ENCODE results near the gene PIK3C2G. TPM values are rescaled to one million over a fixed set of nuclear protein-coding genes. Genes with fewer than 3 reads are reported as not detected.

The PIK3C2G gene
- polyA plus RNA-seq, 1 of the 3 experiments (the other 2 are of a cell fraction), result 0.02 TPM

DNA sequence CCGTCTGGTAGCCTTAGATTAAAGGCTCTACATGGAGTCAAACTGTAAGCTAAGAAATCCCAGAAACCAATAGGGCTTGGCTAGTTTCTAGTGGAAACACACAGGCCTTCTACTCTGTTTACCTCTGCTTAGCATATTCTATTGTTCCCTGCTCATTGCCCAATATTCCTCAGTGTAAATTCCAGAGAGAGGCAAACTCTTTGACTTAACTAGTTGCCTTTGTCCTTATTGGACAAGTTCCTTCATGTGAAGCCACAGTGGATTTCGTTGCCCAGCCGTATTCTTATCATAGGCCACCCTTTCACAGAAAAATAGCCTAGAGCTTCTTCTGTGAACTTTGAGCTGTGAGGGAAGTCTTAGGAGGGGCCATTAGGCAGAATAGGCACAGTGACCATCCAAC lies 290.4 kb downstream of the PIK3C2G start:
- H3K4me1 ChIP-seq (ENCODE audit: control insufficient read depth in 1 of 2, insufficient read depth in 2 of 2, low read depth in 1 of 2, low read length in 1 of 2), result no peaks in the 10 kb centered on the region; a peak in 1 of 4 replicates
- DNase-seq, result no peak
- H3K9me3 ChIP-seq, result no peaks in the 10 kb centered on the region
- H3K27ac ChIP-seq (ENCODE audit: low read depth in 2 of 2, low read length in 1 of 2), result no peak overlapping the region
- no peaks in the 10 kb centered on the region for H3K27me3 ChIP-seq (ENCODE audit: insufficient read depth)
- H3K4me3 ChIP-seq (ENCODE audit: low read depth in 2 of 2, low read length in 1 of 2), result no peak overlapping the region
- no peak overlapping the region for H2AFZ ChIP-seq (ENCODE audit: low read depth)
- no peaks in the 10 kb centered on the region for H3F3A ChIP-seq (replicated peaks; ENCODE audit: insufficient read depth)
- H3K9me2 ChIP-seq, result no peaks in the 10 kb centered on the region
- POLR2A ChIA-PET, result no interaction called here
- TF ChIP-seq RXRA (IDR thresholded peaks at IDR 0.05; ENCODE audit: borderline replicate concordance, low read depth) (no peak), FOXJ3 (CRISPR knock-in tag; IDR thresholded peaks at IDR 0.05) (no peak), GATA2 (CRISPR knock-in tag; IDR thresholded peaks at IDR 0.05) (no peak), RAD21 (IDR thresholded peaks at IDR 0.05; ENCODE audit: low read length) (no peak), TEAD4 (IDR thresholded peaks at IDR 0.05; ENCODE audit: borderline replicate concordance, insufficient read depth) (no peak), TCF12 (IDR thresholded peaks at IDR 0.05) (no peak), MXI1 (IDR thresholded peaks at IDR 0.05; ENCODE audit: low read depth, low read length) (no peak), SIN3A (IDR thresholded peaks at IDR 0.05; ENCODE audit: borderline replicate concordance, low read depth, low read length) (no peak), TAF1 (IDR thresholded peaks at IDR 0.05; ENCODE audit: borderline replicate concordance, low read depth, low read length) (no peak), JUND (IDR thresholded peaks at IDR 0.05) (no peak), FOSL2 (IDR thresholded peaks at IDR 0.05; ENCODE audit: borderline replicate concordance, low read depth) (no peak)
- TF ChIP-seq, protein P1, sequence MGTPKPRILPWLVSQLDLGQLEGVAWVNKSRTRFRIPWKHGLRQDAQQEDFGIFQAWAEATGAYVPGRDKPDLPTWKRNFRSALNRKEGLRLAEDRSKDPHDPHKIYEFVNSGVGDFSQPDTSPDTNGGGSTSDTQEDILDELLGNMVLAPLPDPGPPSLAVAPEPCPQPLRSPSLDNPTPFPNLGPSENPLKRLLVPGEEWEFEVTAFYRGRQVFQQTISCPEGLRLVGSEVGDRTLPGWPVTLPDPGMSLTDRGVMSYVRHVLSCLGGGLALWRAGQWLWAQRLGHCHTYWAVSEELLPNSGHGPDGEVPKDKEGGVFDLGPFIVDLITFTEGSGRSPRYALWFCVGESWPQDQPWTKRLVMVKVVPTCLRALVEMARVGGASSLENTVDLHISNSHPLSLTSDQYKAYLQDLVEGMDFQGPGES (IDR thresholded peaks at IDR 0.05; ENCODE audit: low read depth, low read length), result no peak
- TF ChIP-seq, protein P2, sequence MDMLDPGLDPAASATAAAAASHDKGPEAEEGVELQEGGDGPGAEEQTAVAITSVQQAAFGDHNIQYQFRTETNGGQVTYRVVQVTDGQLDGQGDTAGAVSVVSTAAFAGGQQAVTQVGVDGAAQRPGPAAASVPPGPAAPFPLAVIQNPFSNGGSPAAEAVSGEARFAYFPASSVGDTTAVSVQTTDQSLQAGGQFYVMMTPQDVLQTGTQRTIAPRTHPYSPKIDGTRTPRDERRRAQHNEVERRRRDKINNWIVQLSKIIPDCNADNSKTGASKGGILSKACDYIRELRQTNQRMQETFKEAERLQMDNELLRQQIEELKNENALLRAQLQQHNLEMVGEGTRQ (IDR thresholded peaks at IDR 0.05; ENCODE audit: borderline replicate concordance, low read depth, low read length), result no peak
- TF ChIP-seq, protein P3, sequence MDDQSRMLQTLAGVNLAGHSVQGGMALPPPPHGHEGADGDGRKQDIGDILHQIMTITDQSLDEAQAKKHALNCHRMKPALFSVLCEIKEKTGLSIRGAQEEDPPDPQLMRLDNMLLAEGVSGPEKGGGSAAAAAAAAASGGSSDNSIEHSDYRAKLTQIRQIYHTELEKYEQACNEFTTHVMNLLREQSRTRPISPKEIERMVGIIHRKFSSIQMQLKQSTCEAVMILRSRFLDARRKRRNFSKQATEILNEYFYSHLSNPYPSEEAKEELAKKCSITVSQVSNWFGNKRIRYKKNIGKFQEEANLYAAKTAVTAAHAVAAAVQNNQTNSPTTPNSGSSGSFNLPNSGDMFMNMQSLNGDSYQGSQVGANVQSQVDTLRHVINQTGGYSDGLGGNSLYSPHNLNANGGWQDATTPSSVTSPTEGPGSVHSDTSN (IDR thresholded peaks at IDR 0.05), result no peak
- TF ChIP-seq, protein P4, sequence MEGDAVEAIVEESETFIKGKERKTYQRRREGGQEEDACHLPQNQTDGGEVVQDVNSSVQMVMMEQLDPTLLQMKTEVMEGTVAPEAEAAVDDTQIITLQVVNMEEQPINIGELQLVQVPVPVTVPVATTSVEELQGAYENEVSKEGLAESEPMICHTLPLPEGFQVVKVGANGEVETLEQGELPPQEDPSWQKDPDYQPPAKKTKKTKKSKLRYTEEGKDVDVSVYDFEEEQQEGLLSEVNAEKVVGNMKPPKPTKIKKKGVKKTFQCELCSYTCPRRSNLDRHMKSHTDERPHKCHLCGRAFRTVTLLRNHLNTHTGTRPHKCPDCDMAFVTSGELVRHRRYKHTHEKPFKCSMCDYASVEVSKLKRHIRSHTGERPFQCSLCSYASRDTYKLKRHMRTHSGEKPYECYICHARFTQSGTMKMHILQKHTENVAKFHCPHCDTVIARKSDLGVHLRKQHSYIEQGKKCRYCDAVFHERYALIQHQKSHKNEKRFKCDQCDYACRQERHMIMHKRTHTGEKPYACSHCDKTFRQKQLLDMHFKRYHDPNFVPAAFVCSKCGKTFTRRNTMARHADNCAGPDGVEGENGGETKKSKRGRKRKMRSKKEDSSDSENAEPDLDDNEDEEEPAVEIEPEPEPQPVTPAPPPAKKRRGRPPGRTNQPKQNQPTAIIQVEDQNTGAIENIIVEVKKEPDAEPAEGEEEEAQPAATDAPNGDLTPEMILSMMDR (IDR thresholded peaks at IDR 0.05), result no peak
- no peaks in the 10 kb centered on the region for H3K36me3 ChIP-seq (replicated peaks in 1 of 2; ENCODE audit: control insufficient read depth in 1 of 2, insufficient read depth in 2 of 2, low read length in 1 of 2)
- no peak overlapping the region for H3K9ac ChIP-seq
- WGBS (ENCODE audit: low lambda C conversion rate), result 59% methylated on average over 3 of the region's 3 CpGs
- CTCF ChIA-PET, result interaction anchor here (0.9 to 1.0 kb wide), 4 partner anchors 9 to 302 kb away, joined by 3 to 6 read pairs (median 4); no protein-coding TSS in a partner anchor
- H3K4me2 ChIP-seq, result no peak overlapping the region
- H3K79me2 ChIP-seq (ENCODE audit: insufficient read depth), result no peaks in the 10 kb centered on the region
- H4K20me1 ChIP-seq (ENCODE audit: insufficient read depth), result no peaks in the 10 kb centered on the region

All from SK-N-SH (cell line).